Vagina (tissue), 2 donors: ENCODE measurements around the gene DUSP5. TPM values are rescaled to one million over a fixed set of nuclear protein-coding genes. Genes with fewer than 3 reads are reported as not detected.

Experiments used
- DNase-seq, 2 donors: peaks; one replicate each; pipeline ENCODE4 v3.0.0-alpha.2; 2017; ENCODE audit errors: extremely low spot score in 2 of 2
- H3K27ac ChIP-seq: fragments of 200-600 bp; sonication (generic); one replicate; pipeline ENCODE4 v1.5.1; 2019
- H3K27me3 ChIP-seq: fragments of 200-600 bp; sonication (generic); one replicate; pipeline ENCODE4 v1.5.1; 2019
- H3K36me3 ChIP-seq, 2 donors: fragments of 200-600 bp; sonication (generic); one replicate each; pipeline ENCODE4 v1.5.1; 2017 to 2019
- H3K4me1 ChIP-seq: fragments of 200-600 bp; sonication (generic); one replicate; pipeline ENCODE4 v1.5.1; 2019
- H3K4me3 ChIP-seq, 2 donors: fragments of 200-600 bp; sonication (generic); 1 replicate in 1 of 2; 2 replicates in 1 of 2; pipeline ENCODE4 v1.5.1; 2016 to 2019
- H3K9me3 ChIP-seq: fragments of 200-600 bp; sonication (generic); one replicate; pipeline ENCODE4 v1.5.1; 2019
- POLR2A ChIP-seq, 2 donors: fragments of 450-650 bp; IDR thresholded peaks; one replicate each; pipeline ENCODE4 v1.6.1; 2017; ENCODE audit warnings: antibody characterized with exemption in 2 of 2, mild to moderate bottlenecking in 2 of 2, moderate library complexity in 2 of 2
- POLR2AphosphoS5 ChIP-seq, 2 donors: sonication (generic); formaldehyde crosslinking; IDR thresholded peaks; one replicate each; pipeline ENCODE4 v1.9.0; 2017; ENCODE audit warnings: antibody characterized with exemption in 2 of 2, mild to moderate bottlenecking in 2 of 2, low read depth in 1 of 2; ENCODE audit not compliant: insufficient read depth in 1 of 2
- intact Hi-C: fragments of 100-400 bp; cut with DNase I; formaldehyde crosslinking; loops from one replicate; pipeline ENCODE4 v1.15.1; 2023
- total RNA-seq: library from RNA; depleted of rRNA; stranded (reverse); fragments of >200 nt; gene quantifications from one replicate; pipeline ENCODE4 v1.2.3, GENCODE V29; 2016
- TF ChIP-seq, protein P1 (sequence below), 3 experiments: fragments of 450-650 bp in 2 of 3; fragments of 200-600 bp in 1 of 3; sonication (generic) in 1 of 3; IDR thresholded peaks; one replicate each; pipeline ENCODE4 v1.5.1; 2017 to 2019; ENCODE audit warnings: antibody characterized with exemption in 3 of 3, mild to moderate bottlenecking in 2 of 3, moderate library complexity in 2 of 3

The DUSP5 gene
- 75.1 TPM for total RNA-seq

DNA sequence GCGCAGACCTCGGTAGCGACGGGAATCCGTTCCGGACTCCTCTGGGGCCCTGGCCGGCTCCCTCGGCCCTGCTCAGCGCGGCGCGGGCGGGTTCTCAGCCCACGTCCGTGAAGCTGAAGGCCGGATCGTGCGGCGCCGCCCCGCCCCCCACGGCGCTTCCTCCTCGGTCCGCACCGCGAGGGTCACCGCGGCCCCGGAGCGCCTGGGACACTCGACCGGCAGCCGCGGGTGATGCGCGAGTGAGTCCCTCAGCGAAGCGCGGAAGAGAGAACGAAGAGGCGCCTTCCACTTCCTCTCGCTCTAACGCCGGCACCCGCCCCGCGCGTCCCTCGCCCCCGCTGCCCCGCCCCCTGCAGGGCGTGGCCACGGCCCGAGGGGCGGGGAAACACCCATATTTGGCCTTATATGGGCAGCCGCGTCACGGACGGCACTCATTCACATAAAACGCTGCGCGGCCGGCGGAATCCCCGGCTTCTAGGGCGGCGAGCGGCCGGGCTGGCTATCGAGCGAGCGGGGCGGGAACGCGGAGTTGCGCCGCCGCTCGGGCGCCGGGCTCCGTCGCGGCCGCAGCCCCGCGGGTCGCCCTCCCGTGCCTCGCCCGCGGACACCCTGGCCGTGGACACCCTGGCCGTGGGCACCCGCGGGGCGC is at the start of gene DUSP5:
DUSP5 (plus strand) TSS at position 470 of the 649 bp plus-strand sequence. CDS start 215 bp downstream, outside the sequence.
- Histone ChIP-seq H3K27ac (peak within 1 kb of the TSS; percentile 93), H3K4me1 (peaks cover 47% of the 10 kb centered on the region), H3K36me3 (no peaks in the 10 kb centered on the region), H3K9me3 (no peaks in the 10 kb centered on the region), H3K27me3 (no peaks in the 10 kb centered on the region), H3K4me3 (peak within 1 kb of the TSS; percentile 75 to 79)
- peak in 1 of 2 donors; percentile 94 for DNase-seq
- intact Hi-C loops: loop anchor here (10.0 kb wide), 1 partner anchor 1127 kb away; no protein-coding TSS in a partner anchor
- TF ChIP-seq, protein P1, sequence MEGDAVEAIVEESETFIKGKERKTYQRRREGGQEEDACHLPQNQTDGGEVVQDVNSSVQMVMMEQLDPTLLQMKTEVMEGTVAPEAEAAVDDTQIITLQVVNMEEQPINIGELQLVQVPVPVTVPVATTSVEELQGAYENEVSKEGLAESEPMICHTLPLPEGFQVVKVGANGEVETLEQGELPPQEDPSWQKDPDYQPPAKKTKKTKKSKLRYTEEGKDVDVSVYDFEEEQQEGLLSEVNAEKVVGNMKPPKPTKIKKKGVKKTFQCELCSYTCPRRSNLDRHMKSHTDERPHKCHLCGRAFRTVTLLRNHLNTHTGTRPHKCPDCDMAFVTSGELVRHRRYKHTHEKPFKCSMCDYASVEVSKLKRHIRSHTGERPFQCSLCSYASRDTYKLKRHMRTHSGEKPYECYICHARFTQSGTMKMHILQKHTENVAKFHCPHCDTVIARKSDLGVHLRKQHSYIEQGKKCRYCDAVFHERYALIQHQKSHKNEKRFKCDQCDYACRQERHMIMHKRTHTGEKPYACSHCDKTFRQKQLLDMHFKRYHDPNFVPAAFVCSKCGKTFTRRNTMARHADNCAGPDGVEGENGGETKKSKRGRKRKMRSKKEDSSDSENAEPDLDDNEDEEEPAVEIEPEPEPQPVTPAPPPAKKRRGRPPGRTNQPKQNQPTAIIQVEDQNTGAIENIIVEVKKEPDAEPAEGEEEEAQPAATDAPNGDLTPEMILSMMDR (IDR thresholded peaks at IDR 0.05): no peak
- peak; percentile 69 to 92 for TF ChIP-seq POLR2AphosphoS5 (IDR thresholded peaks at IDR 0.05; ENCODE audit: insufficient read depth in 1 of 2, low read depth in 1 of 2)
- peak; percentile 73 to 85 for TF ChIP-seq POLR2A (IDR thresholded peaks at IDR 0.05)

GRCh38 chr10:110448682-110449418 is 48.9 kb upstream of the DUSP5 start:
- TF ChIP-seq POLR2A (IDR thresholded peaks at IDR 0.05) (no peak), POLR2AphosphoS5 (IDR thresholded peaks at IDR 0.05; ENCODE audit: insufficient read depth in 1 of 2, low read depth in 1 of 2) (no peak)
- TF ChIP-seq, protein P1 (IDR thresholded peaks at IDR 0.05): no peak
- DNase-seq: no peak
- intact Hi-C loops: no loop called here

DNA sequence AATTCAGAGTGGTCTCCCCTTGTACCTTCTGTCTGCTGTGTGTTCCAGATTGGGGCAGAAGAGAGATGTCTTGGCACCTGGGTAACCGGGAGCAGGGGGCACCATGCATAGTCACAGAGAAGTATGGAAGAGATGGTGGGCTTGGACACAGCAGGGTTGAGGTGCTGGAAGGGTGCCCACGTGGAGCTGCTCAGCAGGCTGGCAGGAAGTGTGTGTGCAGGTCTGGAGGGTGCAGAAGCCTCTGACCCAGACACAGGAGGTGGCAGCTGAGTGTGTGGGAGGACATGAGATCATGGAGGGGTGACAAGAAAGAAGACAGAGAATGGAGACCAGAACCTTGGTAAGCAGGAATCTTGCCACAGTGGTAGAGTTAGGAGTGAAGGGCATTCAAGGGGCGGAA is 42.3 kb upstream of the DUSP5 start:
- Histone ChIP-seq H3K4me1 (no peaks in the 10 kb centered on the region), H3K36me3 (no peaks in the 10 kb centered on the region), H3K27ac (no peak overlapping the region), H3K9me3 (no peaks in the 10 kb centered on the region), H3K27me3 (no peaks in the 10 kb centered on the region), H3K4me3 (no peak overlapping the region)
- TF ChIP-seq POLR2AphosphoS5 (IDR thresholded peaks at IDR 0.05; ENCODE audit: insufficient read depth in 1 of 2, low read depth in 1 of 2) (no peak), POLR2A (IDR thresholded peaks at IDR 0.05) (no peak)
- TF ChIP-seq, protein P1 (IDR thresholded peaks at IDR 0.05): no peak
- DNase-seq: no peak
- intact Hi-C loops: no loop called here

More at GRCh38 chr10:110448682-110449418, 48.9 kb upstream of the DUSP5 start:
- Histone ChIP-seq H3K27ac (no peak overlapping the region), H3K27me3 (no peaks in the 10 kb centered on the region), H3K4me1 (no peaks in the 10 kb centered on the region), H3K36me3 (no peaks in the 10 kb centered on the region), H3K4me3 (no peak overlapping the region), H3K9me3 (no peaks in the 10 kb centered on the region)

- H3K27ac ChIP-seq: no peak overlapping the region
- no peaks in the 10 kb centered on the region for H3K9me3 ChIP-seq
- TF ChIP-seq, protein P1 (IDR thresholded peaks at IDR 0.05): no peak
- TF ChIP-seq POLR2AphosphoS5 (IDR thresholded peaks at IDR 0.05; ENCODE audit: insufficient read depth in 1 of 2, low read depth in 1 of 2) (no peak), POLR2A (IDR thresholded peaks at IDR 0.05) (no peak)
- DNase-seq: no peak
- H3K4me1 ChIP-seq: no peaks in the 10 kb centered on the region
- intact Hi-C loops: no loop called here
- H3K27me3 ChIP-seq: no peaks in the 10 kb centered on the region
- no peaks in the 10 kb centered on the region for H3K36me3 ChIP-seq
- H3K4me3 ChIP-seq: no peak overlapping the region
Observed at GRCh38 chr10:110456046-110456445, 41.7 kb upstream of the DUSP5 start.
